GM12874 (cell line): ENCODE measurements around the gene SEMA6B.

Experiments
- TF ChIP-seq, protein P1 (sequence below): IDR thresholded peaks from 2 replicates; pipeline ENCODE4 v1.5.1; 2011; ENCODE audit warnings: low read depth, mild to moderate bottlenecking, control low read depth, low read length, moderate library complexity; ENCODE audit not compliant: insufficient read depth

SEMA6B gene

DNA sequence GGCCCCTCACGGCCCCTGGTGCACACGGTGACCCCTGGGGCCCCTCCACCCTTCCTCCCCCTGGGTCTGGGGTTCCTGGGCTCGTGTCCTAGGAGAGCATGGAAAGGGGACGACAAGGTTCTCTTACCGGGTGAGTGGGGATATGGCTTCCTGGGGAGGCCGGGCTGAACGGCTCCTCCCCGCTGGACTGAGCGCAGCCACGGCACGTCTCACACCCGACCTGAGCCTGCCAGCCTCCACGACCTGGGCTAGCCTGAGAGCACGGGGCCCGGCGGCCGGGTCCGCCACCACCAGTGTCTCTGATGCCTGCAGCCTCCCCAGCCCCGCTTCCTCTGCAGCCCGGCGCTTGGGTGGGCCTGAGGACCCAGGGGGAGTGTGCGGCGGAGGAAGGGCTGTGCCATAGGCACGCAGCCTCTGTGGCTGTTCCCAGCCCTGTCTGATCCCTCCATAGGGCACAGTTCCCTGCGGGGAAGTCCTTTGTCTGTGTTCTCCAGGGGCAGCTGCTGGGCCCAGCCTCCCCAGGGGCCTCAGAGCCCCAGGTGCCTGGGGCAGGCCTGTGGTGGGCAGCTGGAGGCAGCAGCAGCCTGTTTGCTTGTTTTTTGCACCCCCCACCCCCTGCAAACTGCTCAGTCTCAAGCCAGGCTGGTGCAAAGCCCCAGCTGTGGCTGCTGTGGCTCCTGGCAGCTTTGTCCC, 56.2 kb downstream of the SEMA6B start:
- TF ChIP-seq, protein P1, sequence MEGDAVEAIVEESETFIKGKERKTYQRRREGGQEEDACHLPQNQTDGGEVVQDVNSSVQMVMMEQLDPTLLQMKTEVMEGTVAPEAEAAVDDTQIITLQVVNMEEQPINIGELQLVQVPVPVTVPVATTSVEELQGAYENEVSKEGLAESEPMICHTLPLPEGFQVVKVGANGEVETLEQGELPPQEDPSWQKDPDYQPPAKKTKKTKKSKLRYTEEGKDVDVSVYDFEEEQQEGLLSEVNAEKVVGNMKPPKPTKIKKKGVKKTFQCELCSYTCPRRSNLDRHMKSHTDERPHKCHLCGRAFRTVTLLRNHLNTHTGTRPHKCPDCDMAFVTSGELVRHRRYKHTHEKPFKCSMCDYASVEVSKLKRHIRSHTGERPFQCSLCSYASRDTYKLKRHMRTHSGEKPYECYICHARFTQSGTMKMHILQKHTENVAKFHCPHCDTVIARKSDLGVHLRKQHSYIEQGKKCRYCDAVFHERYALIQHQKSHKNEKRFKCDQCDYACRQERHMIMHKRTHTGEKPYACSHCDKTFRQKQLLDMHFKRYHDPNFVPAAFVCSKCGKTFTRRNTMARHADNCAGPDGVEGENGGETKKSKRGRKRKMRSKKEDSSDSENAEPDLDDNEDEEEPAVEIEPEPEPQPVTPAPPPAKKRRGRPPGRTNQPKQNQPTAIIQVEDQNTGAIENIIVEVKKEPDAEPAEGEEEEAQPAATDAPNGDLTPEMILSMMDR = no peak

DNA sequence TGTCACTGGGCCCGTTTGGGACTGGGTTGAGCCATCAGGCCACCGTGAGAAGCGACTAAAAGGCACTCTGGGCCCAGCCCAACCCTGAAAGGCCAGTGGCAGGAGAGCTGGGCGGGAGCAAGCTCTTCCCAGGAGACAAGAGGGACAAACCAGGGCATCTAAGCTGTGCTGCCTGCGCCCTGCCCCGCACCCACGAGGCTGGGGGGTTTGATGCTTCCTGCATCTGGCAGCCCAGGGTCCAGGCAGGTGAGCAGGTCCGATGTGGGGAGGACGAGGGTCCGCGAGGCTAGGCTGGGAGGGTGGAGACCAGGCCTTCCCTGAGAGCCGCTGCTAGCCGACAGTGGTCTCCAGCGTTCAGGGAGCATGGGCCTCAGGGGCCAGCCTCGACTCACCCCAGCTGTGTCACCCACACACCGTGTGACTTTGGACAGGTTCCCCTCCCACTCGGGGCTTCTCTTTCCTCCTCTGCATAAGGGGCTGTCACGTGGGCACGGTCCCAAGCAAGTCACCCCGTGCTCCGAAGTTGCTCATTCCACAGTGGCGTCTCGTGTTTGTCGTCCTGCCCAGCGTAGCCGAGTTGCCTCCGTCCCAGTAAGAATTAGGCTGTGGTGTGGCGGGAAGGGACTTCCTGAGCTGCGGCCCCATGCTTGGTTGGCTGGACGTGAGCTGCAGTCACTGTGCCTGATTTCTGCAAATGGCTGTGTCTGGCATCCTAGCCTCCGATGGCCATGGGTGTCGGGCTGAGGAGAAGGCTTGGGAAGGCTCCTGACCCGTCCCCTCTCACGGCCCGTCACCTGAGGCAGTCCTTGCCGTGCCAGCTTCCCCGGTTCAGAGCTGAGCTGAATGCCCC, 57.0 kb downstream of the SEMA6B start:
- TF ChIP-seq, protein P1 = no peak

DNA sequence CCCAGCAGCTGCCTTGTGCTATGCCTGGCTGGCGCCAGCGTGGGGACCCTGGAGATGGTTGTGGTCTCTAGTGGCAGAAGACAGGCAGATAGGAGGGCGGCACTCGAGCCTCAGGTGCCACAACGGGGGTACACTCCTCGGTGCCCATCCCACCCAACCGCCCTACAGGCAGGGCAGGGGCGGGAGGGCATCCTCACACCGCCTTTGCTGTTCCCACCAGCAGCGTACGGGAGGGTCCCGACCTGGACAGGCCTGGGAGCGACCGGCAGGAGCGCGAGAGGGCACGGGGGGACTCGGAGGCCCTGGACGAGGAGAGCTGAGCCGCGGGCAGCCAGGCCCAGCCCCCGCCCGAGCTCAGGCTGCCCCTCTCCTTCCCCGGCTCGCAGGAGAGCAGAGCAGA, 57.8 kb downstream of the SEMA6B start:
- TF ChIP-seq, protein P1 = no peak

DNA sequence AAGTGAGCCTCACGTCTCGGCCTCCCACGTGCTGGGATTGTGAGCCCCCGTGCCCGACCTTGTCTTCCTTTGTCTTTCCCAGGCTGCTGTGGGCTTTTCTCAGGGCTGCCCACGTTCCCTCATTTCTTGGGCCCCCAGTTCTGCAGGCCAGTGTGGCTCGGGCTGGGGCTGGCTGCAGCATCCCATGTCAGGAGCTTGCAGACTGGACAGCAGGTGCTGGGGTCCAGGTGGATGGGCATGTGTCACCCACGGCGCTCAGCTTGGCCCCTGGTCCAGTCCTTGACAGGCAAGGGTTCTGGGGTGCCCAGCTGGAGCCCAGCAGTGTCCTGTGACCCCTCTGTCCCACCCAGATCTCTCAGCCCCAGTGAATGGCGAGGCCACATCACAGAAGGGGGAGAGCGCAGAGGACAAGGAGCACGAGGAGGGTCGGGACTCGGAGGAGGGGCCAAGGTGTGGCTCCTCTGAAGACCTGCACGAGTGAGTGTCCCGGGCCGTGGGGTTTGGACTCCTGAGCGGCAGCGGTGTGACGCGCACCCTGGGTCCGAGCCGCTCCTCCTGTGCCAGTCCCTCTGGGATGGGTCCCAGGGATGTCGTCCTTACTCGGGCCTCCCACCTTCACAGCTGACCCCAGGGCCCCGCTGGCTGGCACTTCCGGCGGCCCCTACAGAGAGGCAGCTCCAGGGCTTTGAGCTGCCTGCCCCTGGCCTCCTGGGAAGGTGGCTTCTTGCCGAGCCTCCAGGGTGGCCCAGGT, 58.5 kb downstream of the SEMA6B start:
- TF ChIP-seq, protein P1 = no peak

DNA sequence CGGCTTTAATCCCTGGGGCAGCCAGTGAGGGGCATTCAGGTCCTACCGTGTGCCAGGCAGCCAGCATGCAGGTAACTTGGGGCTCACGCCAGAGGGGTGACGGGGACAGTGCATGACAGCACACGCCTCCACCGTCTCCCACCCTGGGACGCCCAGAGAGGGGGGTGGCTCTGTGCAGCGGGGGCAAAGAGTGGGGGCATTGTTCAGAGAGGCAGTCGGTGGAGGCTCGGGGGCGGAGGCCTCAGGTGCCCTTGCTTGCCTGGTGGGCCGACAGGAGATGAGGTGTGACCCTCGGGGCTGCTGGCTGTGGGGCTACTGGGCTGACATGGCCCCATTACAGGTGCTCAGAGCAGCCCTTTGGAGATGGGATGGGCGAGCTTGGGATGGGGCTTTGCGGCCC, 59.6 kb downstream of the SEMA6B start:
- TF ChIP-seq, protein P1 = no peak

DNA sequence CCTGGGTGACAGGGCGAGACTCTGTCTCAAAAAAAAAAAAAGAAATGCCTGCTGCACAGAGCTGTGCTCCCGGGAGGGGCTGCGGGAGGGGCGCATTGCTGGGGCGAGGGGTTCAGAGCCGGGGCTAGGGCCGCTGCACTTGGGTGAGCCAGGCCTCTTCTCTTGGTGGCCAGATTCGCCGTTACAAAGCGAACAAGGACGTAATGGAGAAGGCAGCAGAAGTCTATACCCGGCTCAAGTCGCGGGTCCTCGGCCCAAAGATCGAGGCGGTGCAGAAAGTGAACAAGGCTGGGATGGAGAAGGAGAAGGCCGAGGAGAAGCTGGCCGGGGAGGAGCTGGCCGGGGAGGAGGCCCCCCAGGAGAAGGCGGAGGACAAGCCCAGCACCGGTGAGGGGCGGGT, 60.2 kb downstream of the SEMA6B start:
- TF ChIP-seq, protein P1 = no peak

DNA sequence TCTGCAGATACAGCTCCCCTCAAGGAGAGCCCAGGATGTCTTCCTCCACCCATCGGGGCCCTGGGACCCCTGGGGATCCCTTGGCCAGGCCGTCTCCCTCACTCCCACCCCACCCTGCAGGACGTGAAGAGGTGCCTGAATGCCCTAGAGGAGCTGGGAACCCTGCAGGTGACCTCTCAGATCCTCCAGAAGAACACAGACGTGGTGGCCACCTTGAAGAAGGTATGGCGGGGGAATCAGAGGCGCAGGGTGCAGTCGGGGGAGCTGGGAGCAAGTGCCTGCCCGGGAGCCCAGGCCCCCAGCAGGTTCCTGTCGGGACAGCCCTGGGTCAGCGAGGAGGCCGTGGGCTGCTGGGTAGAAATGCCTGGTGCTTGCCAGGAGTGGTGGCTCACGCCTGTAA, 60.8 kb downstream of the SEMA6B start:
- TF ChIP-seq, protein P1 = no peak
